Suppressor macrophage treated with lipopolysaccharide for 4 hours (primary cell): ENCODE data around the gene FAM229B.
"Not testable (repeated sequence)": the region's sequence is repeated elsewhere in the genome, so short reads cannot be mapped to it uniquely, and the experiment has no call there.

ENCODE experiments used
- DNase-seq: peaks from one replicate; pipeline ENCODE4 v3.0.0-alpha.2; 2020

The FAM229B gene

GRCh38 chr6:112087136-112087911 is at the start of gene FAM229B, which contains the start of gene TUBE1:
TSS of gene FAM229B (plus strand) at chr6:112087591. CDS start at chr6:112099284, 11,693 bp downstream.
TSS of gene TUBE1 (minus strand) at chr6:112087482. CDS start at chr6:112087434, 48 bp downstream.
- peak; percentile 94 for DNase-seq

GRCh38 chr6:112037783-112038216 is 49.6 kb upstream of the FAM229B start:
- DNase-seq = peak; percentile 87

GRCh38 chr6:112038268-112038667 is 49.1 kb upstream of the FAM229B start:
- DNase-seq = no peak

GRCh38 chr6:112038756-112039430 is 48.5 kb upstream of the FAM229B start:
- no peak for DNase-seq

GRCh38 chr6:112039431-112039770 is 48.0 kb upstream of the FAM229B start:
- DNase-seq = no peak

GRCh38 chr6:112040956-112041355 is 46.4 kb upstream of the FAM229B start:
- peak; percentile 46 for DNase-seq

- no peak for DNase-seq
Measured at GRCh38 chr6:112041535-112041934, 45.9 kb upstream of the FAM229B start.

- peak; percentile 91 for DNase-seq
Measured at GRCh38 chr6:112043032-112044007, 44.1 kb upstream of the FAM229B start.

GRCh38 chr6:112044196-112044595 is 43.2 kb upstream of the FAM229B start:
- no peak for DNase-seq

GRCh38 chr6:112044856-112045255 is 42.5 kb upstream of the FAM229B start:
- DNase-seq = peak; percentile 80

GRCh38 chr6:112047523-112047922 is 39.9 kb upstream of the FAM229B start:
- DNase-seq = not testable (repeated sequence)

- DNase-seq = peak; percentile 45
Measured at GRCh38 chr6:112049026-112049799, 38.2 kb upstream of the FAM229B start.

- no peak for DNase-seq
Measured at GRCh38 chr6:112049996-112050395, 37.4 kb upstream of the FAM229B start.

GRCh38 chr6:112050429-112050828 is 37.0 kb upstream of the FAM229B start:
- DNase-seq = no peak

GRCh38 chr6:112051251-112051740 is 36.1 kb upstream of the FAM229B start:
- not testable (repeated sequence) for DNase-seq

GRCh38 chr6:112054001-112054400 is 33.4 kb upstream of the FAM229B start, which contains the start of gene CCN6:
TSS of gene CCN6 (plus strand) at chr6:112054104. CDS start at chr6:112054358, 254 bp downstream.
- DNase-seq = no peak

GRCh38 chr6:112054555-112055190 is 32.7 kb upstream of the FAM229B start:
- no peak for DNase-seq

GRCh38 chr6:112058243-112059032 is 29.0 kb upstream of the FAM229B start:
- DNase-seq = no peak

GRCh38 chr6:112061605-112062004 is 25.8 kb upstream of the FAM229B start:
- DNase-seq = no peak

GRCh38 chr6:112062966-112063365 is 24.4 kb upstream of the FAM229B start:
- no peak for DNase-seq
